ENCODE results near the gene COL4A2.
"Not testable (repeated sequence)": the region's sequence is repeated elsewhere in the genome, so short reads cannot be mapped to it uniquely, and the experiment has no call there.

The COL4A2 gene

DNA sequence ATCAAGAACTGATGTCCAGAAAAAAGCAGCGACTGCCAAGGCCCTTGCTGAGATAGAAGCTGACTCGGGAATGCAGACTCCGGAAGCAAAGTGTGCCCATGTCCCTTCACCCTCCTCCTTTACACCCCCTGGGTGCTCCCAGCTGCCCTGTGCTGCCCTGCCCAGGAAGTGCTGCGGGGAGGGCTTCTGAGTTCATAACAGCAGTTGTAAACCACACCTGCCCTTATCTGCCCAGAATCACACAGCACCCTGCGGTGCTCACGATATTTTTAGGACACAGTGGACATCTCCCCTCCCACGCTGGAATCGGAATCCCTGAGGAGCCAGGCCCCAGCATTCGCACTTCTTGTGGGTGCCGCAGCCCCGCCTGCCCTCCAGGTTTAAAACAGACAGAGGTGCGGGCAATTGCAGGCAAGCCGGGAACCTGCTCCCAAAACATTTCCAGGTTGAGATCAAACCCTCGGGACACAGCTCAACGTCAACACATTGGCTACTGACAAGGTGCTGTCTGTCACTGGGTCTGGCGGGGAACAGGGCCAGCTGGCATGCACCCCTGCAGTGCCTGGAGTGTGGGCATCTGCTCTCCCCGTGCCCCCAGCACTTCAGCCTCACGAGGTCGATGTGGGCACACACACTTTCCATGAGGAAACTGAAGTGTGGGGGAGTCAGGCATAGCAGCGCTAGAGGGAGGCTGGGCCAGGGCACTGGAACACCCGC is 217.6 kb downstream of the COL4A2 start:
- no peak for DNase-seq (ENCODE audit: low read depth in 3 of 3, low spot score in 1 of 3)

DNA sequence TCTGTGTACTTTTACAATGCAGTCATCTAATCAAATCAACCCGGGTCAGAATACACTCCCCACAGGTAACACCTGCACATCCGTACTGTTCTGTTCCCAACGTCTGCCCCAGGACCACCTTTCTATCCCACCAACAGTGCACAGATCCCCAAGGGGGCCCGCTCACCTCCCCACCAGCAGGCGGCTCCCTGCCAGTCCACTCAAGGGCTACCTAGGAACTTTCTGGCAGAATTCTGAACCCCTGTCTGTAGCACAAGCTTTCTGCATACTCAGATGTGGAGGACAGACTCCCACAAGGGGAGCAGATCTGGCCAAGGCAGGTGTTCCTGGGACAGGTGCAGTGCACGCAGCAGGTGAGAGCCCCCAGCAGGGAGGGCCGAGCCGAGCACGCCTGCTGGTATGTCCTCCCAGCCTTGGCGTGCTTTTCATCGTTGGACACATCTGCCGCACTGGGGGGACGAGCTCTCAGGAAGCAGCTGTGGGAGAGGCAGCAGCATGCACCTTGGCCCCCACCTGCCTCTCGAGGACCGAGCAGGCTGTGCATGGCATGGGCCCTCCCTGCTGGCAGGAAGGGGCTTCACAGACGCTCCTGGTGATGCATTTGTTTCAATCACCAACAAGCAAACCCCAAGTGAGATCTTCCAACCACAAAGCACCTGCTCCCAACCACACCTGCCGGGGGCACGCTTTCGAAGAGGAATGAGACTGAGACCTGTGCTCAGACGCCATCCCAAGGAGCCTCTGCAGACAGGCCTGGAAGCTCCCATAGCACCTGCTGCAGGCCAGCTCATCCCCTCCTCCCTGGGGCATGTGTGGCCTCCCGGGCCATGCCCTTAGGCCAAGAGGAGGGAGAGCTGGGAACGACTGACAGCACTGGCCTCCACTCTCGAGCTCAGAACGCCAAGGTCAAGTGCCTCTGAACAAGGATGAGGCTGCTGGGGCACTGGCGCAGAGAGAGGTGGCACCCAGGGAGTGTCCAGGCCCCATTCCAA is 218.5 kb downstream of the COL4A2 start:
- DNase-seq (ENCODE audit: low read depth in 3 of 3, low spot score in 1 of 3): no peak

DNA sequence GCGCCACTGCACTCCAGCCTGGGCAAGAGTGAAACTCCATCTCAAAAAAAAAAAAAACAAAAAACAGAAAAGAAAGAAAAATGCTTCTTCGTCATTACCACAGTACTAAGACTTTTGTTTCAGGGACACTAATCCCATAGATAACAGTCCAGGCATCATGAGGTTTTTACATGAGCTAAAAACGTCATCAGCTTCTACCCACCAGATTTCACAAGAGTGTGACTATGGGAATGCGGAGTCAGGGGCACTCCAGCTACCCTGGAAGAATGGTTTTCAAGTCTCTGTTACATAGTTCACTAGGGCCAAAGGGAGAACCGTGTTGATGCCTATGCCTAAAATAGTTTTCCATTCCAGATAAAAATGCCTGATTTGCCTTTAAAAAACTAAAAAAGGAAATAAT is 221.3 kb downstream of the COL4A2 start:
- DNase-seq (ENCODE audit: low read depth in 3 of 3, low spot score in 1 of 3): no peak

DNA sequence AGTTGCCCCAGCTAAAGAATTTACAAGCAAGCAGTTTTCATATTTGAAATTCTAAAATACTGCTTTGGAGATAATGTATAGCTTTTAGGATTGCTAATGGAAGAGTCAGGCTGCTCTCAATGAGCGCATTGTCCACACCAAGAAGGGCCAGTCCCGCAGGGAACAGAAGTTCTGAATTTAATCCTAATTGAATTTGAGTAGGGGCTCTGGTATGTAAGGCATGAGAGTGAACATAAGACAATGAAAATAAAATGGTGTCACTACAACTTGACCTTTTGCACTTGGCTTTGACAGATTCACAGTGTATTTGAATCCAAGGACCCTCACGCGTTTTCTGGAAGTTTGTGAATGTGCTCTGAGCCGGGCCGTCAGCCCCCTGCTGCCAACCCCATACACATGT is 221.8 kb downstream of the COL4A2 start:
- DNase-seq (ENCODE audit: low read depth in 3 of 3, low spot score in 1 of 3): no peak

DNA sequence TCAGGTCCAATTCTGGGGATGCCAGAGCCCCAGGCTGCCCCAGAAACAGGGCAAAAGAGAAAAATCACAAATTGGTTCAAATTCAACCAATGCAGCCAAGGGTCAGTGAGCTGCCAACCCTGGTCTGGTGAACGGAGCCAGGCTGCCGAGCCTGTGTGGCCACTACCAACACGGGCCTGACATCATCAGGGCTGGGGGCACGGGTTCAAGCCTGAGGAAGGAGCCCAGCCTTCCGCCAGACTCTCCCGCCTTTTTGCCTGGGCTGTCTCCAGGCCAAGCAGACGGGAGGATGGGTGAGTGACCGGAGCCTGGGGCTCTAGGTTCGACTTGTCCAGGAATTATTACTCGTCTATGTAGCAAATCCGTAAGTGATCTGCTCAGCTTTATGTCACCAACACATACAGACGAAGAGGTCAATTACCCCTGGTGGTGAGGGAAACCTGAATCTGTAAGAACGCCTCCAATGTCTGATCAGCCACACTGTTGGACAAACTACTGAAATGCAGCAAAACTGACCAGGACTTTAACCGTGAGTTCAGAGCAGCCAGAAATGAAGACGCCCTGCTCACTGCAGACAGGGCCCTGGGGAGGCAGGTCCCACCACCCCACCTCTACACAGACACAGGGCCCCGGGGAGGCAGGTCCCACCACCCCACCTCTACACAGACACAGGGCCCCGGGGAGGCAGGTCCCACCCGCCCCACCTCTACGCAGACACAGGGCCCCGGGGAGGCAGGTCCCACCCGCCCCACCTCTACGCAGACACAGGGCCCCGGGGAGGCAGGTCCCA is 222.6 kb downstream of the COL4A2 start:
- no peak for DNase-seq (ENCODE audit: low read depth in 3 of 3, low spot score in 1 of 3)

DNA sequence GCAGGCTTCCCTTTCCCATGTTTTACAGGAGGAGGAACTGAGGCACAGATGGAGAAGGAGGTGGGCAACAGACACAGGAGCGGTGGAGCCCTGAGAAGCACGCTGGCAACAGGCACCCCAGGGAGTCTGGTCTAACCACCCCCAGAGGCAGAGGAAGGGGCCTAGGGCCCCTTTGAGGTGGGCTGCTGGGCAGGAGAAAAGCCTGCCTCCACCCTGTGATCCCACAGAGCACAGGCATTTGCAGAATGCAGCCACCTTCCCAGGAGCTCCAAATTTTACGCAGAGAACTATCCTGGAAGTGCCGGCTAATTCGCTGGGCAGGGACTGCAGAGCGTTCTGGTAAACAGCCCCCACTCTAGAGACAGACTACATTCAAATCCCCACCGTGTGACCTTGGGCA is 224.0 kb downstream of the COL4A2 start:
- no peak for DNase-seq (ENCODE audit: low read depth in 3 of 3, low spot score in 1 of 3)

DNA sequence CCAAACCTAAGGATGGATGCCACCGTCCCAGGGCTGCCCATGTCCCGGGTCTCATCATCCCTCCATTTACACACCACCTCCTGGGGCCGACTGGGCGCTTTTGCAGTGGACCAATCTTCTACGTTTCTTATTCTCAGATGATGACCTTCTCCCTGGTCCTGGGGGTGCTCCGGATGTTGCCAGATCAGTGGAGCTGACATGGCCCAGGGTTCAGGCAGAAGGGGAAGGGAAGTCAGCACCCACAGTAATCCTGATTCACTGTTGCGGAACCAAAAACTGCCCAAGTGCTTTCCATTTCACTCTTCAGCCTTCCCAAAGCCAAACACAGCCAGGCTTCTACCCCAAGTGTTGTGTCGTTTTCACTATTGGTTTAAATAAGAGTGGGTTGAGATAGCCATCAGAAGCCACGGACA is 224.6 kb downstream of the COL4A2 start:
- no peak for DNase-seq (ENCODE audit: low read depth in 3 of 3, low spot score in 1 of 3)

DNA sequence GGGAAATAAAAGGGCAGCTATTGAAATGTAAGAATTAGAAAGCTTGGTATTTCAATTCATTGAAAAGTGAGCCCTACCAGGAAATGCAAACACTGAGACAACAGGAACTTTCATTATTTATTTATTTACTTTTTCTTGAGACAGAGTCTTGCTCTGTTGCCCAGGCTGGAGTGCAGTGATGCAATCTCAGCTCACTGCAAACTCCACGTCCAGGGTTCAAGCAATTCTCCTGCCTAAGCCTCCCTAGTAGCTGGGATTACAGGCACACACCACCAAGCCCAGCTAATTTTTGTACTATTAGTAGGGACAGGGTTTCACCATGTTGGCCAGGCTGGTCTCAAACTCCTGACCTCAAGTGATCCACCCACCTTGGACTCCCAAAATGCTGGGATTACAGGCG is 225.2 kb downstream of the COL4A2 start:
- DNase-seq (ENCODE audit: low read depth in 3 of 3, low spot score in 1 of 3): not testable (repeated sequence)

DNA sequence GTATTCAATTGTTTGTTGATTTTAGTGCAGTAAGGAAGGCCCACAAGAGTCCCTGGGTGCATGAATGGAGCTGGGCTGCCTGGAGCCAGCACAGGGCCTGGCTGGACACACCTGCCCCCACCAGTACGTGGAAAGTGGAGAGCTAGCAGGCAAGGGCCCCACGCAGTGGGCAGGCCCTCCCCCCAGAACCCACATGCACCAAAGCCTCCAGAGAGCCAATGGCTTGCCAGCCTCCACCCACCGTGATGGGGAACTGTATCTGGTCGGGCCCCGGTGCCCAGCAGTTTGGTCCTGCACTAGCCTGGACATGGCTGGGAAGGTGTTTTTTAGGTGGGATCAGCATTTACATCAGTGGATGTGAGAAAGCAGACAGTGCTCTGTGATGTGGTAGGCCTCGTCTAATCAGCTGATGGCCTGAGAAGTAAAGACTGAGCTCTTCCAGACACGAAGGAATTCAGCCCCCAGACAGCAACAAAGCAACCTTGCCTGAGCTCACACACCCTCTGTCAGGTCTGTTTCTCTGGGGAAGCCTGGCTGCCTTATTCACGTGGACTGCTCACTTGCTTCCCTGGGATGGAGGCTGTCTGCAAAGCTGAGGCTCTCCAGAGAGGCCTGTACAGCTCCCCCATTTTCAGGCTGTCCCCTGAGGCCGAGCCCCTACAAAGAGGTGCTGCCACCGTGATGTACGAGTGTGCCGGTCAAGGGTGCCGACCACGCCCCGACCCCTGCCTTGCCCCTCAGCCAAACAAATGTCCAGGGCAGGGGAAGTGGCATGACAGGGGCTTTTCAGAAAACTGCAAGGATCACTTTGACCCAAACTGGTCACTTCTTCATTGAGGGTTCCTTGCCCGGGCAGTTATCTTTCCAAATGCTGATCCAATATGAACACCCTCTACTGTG is 226.9 kb downstream of the COL4A2 start:
- no peak for DNase-seq (ENCODE audit: low read depth in 3 of 3, low spot score in 1 of 3)

DNA sequence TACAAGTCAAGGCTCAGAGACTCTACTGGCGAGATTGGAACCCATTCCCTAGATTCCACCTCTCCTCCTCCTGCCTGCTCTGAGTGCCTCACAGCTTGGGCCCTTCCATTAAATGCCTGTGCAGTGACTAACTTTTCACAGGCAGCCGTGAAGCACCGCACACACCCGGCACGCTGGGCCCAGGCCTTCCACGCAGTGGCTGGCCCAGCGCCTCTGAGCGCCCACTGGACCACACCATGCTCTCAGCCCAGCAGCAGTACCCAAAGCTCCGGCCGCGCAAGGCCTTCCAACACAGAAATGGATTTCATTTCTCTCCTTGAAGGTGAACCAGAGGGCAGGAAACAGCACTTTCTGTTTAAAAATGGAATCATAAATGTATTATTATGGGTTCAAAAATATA is 228.4 kb downstream of the COL4A2 start:
- no peak for DNase-seq (ENCODE audit: low read depth in 3 of 3, low spot score in 1 of 3)

DNA sequence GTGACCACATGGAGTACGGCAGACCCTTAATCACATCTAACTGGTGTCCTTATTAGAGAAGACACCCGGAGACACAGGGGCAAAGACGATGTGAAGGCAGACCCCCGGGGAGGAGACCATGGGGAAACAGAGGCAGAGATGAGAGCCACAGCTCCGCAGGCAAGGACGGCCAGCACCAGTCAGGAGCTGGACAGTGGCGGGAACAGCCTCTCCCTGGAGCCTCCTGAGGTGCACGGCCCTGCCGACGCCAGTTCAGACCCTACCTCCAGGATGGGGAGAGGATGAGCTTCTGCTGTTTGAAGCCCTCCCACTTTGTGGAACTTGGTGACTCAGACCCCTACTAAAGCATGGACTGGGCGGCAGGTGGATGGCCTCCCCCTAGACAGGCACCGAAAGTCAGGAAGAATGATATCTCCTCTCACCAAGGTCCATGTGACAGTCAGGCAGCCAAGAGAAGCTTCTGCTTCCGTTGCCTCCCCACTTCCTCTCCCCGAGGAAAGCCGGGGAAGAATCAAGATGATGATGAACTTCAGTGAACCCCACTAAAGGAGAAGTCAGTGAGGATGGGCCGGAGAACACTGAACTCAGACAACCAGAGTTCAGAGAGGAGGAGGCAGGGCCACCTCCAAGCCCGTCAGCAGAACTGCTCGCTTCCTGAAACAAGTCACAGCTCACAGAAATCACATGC is 229.1 kb downstream of the COL4A2 start:
- DNase-seq (ENCODE audit: low read depth in 3 of 3, low spot score in 1 of 3): no peak

DNA sequence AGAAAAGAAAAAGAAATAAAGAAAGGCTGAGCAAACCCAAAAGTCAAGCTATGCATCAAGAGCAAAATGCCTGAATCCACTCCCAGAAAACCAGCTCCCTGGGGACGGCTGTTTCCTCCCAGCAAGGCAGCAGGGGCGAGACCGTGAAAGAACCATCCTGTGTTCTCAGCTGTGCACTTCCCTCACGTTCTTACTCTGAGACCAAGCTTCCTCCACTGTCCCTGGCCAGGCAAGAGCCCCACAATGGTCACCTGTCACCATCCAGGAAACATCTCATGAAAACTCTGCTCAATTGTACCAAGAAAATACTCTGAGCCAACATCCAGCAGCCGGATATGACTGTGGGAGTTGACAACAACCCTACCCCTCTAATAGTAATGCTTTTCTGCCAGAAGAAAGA is 231.5 kb downstream of the COL4A2 start:
- DNase-seq (ENCODE audit: low read depth in 3 of 3, low spot score in 1 of 3): no peak

DNA sequence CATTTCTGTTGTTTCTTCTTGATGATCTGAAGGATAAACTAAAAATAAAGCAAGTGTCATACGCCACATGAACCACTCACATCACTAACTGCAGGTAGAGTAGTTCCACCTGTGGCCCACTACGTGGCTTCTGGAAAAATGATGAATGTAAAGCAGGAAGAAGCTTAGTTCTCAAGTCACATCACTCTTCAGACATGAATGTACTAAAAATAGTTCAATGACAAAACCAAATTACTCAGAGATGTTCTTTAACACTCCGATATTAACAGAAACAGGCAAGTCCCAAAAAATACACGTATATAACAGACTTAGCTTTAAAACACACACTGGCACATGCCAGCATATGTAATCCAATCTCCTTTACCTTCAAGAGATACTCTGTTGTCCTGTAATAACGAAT is 232.8 kb downstream of the COL4A2 start:
- no peak for DNase-seq (ENCODE audit: low read depth in 3 of 3, low spot score in 1 of 3)

DNA sequence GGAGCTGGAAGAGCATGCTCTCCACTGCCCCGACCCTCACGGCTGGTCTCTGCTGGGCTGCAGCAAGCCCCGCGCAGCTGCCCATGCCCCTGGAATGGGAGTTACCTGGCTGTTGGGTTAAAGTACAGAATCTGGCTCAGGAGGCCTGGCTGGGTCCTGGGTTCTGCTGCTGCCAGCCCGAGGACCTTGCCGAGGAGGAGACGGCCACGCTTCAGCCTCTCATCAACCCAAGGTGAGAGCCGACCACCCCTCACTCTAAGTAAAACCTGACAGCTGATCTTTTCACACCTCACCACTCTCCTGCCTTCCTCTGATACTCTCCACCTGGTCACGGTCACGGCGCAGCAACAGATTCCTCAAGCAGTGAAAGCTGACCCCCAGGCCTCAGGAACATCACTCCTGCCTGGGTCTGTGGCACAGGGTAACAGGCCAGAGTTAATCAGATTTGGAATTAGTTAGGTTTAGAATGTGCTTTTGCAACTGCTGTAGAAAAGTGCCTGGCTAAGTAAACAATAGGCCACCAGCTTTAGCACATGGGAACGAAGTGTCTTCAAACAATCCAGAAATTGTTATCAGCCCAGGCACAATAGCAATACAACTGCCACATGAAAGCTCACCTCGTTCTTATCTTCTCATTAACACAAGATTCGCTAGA is 233.9 kb downstream of the COL4A2 start:
- DNase-seq (ENCODE audit: low read depth in 3 of 3, low spot score in 1 of 3): no peak

DNA sequence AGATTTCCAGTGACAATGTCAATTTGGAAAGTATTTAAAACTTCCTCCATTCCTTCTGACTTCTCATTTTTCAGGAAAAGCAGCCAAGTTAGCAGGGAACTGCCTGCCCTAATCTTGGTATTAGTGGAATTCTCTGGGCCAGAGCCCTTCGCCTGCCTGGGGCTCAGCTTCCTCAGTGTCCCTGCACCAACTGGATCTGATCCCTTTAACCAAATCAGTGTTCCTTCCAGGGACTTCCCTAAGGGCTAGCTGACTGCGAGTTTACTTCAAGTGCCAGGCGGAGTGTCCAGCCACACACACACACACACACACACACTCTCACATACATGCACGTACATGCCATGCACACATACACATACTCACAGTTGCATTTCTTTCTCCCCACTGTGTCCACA is 234.4 kb downstream of the COL4A2 start:
- no peak for DNase-seq (ENCODE audit: low read depth in 3 of 3, low spot score in 1 of 3)

DNA sequence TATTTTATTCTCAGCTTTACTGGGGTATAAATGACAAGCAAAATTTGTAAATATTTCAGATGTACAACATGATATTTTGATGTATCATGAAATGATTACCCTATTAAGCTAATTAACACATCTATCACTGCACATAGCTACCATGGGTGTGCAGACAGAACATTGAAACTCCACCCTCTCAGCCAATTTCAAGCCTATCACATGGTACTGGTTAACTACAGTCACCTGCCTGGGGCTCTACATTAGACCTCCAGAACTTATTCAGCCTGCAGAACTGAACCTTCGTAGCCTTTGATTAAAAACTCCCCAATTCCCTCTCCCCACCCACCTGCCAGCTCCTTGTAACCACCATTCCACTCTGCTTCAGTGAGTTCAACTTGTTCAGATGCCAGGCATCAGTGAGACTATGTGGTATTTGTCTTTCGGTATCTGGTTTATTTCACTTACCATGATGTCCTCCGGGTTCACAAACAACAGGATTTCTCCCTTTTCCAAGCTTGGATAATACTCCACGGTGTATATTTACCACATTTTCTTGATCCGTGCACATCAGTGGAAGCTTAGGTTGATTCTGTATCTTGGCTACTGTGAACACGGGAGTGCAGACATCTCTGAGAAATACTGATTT is 235.2 kb downstream of the COL4A2 start:
- no peak for DNase-seq (ENCODE audit: low read depth in 3 of 3, low spot score in 1 of 3)

DNA sequence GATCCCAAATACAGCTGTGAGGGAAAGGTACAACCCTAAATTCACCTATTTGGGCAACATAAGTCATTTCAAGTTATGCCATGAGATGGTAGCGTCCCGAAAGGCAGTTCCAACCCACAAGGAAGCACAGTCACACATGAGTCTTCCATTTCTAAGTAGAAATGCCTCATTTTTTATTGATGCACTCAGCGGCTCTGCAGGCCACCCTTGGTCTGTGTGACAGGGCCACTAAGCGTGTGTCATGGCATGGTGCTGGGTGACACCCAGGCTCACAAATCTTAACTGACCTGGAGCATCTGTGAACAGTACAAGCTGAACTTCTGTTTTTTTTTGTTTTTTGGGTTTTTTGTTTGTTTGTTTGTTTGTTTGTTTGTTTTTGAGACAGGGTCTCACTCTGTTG is 239.3 kb downstream of the COL4A2 start:
- no peak for DNase-seq (ENCODE audit: low read depth in 3 of 3, low spot score in 1 of 3)

DNA sequence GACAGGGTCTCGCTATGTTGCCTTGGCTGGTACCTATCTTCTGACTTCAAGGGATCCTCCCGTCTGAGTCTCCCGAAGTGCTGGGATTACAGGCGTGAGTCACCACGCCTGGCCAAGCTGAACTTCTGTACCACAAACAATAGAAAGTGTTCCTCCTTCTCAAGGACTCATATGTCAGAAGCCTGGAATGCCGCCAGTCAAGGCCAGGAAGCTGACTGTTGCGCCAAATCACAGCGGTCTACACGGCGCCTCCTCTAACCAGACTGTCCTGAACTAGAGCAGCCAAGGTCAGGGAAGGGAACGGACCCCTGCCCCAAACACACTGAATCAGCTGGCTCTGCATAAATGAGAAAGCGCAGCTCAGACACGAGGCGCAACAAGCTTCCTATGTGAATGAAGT is 239.8 kb downstream of the COL4A2 start:
- no peak for DNase-seq (ENCODE audit: low read depth in 3 of 3, low spot score in 1 of 3)

Data from stimulated activated CD4-positive, alpha-beta T cell treated with anti-CD3 and anti-CD28 coated beads, TNF-alpha, amount 100 ng/mL, for 1 hour (primary cell).